Dermis microvascular lymphatic vessel endothelial cell (primary cell): ENCODE measurements around the gene WHRN. TPM values are rescaled to one million over a fixed set of nuclear protein-coding genes. Genes with fewer than 3 reads are reported as not detected.

ENCODE experiments used
- DNase-seq, 2 donors: peaks; one replicate each; pipeline versions ENCODE4 v3.0.0 to v3.0.0-alpha.2; 2010; ENCODE audit warnings: low read depth in 2 of 2
- total RNA-seq: library from RNA; depleted of rRNA; stranded (reverse); fragments of >200 nt; gene quantifications from 2 replicates; pipeline ENCODE4 v1.2.1, GENCODE V29; 2014

WHRN gene
- total RNA-seq = 0.13 TPM in 2 replicates

DNA sequence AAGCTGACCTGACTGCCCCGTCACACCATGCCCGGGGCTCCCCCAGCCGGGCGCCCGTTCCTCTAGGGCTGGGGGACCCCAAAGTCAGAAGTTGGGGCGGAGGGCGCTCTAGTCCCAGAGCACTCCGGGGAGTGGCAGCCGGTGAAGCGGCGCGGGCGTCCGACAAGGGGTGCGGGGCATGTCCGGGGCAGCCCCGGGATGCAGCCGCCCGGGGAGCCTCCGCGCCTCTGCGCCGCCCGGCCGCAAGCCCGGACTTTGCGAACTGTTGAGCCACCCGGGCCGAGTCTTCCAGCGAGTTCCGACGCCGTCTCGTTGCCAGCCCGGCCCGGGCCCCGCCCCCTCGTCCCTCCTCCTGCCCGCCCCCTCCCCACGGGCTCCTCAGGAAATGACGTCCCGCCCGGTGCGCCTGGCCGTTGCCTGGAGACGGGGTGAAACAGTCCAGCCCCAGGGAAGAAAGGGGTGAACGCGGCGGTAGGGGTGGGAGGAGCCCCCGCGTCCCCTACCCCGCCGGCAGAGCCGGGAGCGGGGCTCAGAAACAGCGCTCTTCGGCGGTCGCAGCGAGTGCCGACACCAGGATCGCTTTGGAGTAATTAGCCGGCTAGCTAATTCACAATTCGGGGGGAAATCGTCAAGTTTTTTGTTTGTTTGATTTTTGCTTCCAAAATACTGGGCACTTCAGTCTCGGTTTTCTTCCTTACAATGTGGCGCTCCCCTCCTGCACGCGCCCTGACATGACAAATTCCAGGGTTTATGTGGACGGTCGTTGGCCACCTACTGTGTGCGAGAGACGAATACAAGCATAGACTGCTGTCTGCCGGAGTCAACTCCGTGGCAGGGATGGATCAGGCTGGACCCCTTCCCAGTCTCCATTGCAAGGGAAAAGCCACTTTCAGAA is at the start of gene WHRN:
Gene WHRN (minus strand): TSS at position 287 of the 895 bp plus-strand sequence. CDS start 672 bp downstream, outside the sequence.
- peak; percentile 73 to 93 for DNase-seq

DNA sequence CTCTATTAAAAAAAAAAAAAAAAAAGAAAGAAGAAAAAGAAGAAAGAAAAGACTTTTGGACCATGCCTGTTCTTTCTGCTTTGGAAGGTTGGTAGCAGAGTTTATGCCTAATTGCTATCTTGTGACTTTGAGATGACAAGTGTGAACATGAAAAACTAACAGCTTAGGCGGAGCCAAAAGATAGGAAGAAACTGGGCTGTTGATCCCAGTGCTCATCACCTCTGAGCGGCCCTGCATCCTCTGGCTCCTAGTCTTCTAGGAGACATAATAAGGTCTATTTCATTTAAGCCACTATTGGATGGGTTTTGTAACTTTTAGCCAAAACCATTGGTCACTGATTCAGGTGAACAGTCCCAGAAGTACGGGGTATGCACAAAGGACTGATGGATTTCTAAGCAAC is 47.9 kb upstream of the WHRN start:
- no peak for DNase-seq

DNA sequence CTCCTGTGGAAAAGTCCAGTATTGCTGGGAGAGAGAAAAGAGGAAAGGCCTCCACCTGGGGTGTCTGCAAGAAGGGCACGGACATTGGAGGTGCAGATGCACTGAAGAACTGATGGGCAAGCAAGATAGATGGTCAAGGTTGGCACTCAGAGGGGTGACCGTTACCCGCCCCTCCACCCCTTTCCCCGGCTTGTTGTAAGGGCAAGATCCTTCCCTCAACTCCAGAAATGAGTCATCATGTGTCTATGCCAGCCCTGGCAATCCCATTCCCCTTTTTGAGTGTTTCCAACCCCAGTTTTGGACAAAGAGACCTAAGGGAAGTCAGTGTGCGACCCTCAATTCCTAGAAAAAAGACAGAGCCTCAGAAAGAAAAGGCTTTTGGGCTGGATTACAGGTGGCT is 47.4 kb upstream of the WHRN start:
- DNase-seq = peak in 1 of 2 donors; percentile 17

DNA sequence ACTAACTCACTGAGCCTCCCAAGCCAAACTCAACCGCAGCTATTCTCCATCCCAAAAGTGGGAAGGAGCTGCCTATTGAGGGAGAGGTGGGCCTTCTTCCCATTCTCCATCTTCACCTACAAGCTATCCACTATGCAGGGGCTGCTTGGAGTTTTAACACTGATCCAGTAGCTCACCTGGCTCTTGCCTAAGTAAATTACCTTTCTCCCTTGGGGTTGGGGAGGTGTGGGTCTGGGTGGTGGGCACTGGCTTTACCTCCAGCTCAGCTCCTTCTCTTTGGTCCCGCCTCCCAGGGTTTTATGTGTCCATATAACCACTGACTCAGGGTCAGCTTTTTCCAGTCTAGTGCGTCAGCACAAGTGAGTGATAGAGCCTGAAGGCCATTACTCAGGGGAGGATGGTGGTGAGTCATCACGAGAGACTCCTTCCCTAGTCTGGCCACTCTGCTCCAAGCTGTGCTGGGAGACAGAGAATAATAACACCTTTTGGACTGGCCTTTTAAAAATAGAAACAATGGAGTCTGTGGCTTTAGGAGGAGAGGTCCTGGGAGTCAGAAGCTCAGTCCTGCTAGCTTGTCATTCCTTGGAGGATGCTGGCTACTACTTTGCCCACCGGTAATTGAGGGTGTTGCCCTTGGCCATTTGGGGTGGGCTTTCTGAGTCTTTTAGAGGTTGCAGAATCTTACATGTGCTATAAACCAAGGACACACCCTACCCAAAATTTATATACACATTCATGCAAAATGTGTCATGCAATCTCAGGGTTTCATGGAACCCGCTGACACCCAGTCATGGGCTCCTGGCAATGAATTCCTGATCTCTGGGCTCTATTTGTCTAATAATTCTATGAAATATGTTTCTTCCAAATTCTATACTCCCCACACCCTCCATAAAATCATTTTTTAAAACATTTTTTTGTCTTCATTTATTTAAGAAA is 46.7 kb upstream of the WHRN start:
- DNase-seq = peak in 1 of 2 donors; percentile 94

DNA sequence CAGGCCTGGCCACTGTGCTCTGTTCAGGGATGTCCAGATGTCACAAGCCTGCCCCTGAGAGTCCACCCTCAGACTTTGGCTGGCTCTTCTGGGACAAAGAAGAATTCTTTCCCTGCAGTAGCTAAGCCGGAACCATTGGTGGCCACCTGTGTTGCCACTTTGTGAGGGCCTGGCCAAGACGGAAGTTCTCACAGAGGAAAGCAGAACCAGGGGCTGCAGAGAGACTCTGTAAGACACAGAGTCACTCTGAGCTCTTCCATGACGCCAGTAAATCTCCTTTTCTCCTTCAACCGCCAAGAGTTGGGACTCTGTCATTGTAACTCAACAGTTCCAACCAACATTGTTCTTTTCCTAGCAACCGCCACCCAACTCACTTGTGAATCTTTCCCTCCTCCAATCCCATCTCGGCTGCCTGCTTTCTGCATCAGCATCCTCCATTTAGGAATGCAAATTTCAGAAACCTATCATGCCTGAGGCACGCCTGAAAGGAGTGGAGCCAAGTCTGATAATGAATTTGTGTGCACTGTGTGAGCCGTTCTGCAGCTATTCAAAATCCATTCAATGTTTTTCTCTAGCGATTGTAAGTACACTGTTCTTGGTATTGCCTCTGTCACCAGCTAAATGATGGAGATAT is 44.5 kb upstream of the WHRN start:
- no peak for DNase-seq

DNA sequence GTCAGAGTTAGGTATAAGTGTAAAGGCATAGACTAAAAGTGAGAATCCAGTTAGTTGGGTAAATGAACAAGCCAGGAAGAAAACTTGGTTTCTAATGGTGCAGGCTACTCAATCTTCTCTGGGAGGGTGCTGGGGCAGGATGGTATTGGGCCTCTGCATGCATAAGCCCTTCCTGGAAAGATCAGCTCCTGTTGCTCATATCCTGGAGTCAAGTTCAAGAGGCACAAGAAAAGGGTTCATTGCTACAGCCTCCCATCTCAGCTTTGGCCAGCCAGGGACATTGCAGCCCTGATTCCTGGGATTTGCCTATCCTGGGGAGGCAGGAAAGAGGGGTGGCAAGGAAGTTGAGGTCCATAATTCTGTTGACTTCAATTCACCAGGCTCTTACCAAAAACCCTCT is 41.6 kb upstream of the WHRN start:
- peak in 1 of 2 donors; percentile 26 for DNase-seq

DNA sequence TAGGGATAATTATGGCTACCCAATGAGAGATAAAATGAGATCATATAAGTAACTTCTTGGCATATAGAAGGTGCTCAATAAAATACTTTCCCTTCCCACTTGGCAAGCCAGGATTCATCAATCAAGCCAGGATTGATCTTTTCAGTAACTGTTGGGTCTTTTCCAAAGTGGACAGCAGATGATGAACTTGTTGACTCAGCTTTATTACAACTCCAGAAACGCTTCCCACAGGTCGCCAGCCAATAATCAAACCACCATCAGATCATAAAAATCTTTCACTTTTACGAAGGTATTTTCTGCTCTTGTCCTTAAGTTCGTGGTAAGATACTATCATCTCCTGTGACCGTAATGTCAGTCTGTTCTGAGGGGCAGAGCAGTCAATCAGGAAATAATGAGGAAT is 39.8 kb upstream of the WHRN start:
- DNase-seq = no peak

DNA sequence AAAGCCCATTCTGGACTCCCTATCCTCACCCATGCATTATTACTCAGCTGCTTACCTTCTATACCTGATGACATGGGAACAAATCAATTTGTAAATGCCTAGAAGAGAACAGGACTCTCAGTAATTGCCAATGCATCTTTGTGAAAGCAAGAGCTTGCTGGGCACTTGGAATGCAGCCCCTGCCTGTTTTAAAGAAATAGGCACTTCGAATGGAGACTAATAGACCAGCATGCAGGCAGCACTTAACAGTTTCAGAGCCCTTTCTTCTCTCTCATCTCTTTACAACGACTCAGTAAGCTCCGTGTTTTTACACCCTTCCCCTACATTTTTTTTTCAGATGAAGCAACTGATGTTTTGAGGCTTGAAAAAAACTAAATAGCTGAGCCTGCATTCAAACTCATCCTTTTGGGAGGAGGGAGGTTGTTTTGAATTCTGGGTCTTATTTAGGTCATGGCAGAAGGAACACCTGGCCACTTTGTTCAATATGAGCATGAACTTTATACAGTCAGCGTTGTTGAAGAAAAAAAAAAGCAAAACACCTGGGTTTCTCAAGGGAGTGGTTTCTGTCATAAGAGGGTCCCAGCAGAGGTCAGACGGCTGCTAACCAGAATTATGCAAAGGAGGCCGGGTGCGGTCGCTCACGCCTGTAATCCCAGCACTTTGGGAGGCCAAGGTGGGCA is 34.6 kb upstream of the WHRN start:
- no peak for DNase-seq

DNA sequence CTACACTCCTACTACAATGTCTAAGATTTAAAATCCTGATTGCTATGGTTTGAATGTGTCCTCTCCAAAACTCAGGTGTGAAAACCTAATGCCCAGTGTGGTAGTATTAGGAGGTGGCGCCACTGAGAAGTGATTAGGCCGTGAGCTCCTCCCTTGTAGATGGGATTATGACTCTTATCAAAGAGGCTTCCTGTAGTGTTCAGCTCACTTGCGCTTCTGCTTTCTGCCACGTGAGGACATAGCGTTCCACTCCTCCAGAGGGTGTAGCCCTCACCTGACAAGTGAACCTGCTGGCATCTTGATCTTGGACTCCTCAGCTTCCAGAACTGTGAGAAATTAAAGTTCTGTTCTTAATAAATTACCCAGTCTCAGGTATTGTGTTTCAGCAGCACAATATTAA is 33.0 kb upstream of the WHRN start:
- DNase-seq = peak in 1 of 2 donors; percentile 16

DNA sequence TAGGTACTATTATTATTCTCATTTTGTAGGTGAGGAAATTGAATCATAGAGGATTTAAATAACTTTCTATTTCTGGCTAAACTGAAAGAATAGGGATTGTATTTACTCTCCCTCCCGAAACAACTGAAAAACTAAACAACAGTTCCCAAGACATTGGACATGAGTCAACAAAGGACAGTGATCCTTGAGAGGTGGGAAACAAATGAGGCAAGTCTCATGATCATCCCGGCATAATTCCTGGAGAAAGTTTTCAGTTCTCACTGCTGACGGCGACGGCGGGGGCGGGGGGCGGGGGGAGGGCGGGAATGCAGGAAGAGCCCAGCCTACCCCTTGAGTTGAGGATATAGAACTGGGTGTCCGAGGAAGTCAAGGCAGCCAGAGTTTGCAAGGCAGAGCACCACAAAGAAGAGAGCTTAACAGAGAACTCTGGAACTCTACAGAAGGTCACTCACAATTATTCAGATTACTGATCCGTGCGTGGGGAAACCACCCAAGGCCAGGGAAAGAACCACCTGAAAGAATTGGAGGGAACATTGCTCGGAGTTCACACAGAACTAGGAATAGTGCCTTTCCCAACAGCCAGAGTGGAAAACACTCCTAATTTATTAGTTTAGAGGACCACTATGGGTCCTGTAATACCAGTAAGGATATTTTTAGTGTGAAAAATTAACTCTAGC is 27.4 kb upstream of the WHRN start:
- DNase-seq = peak in 1 of 2 donors; percentile 10

DNA sequence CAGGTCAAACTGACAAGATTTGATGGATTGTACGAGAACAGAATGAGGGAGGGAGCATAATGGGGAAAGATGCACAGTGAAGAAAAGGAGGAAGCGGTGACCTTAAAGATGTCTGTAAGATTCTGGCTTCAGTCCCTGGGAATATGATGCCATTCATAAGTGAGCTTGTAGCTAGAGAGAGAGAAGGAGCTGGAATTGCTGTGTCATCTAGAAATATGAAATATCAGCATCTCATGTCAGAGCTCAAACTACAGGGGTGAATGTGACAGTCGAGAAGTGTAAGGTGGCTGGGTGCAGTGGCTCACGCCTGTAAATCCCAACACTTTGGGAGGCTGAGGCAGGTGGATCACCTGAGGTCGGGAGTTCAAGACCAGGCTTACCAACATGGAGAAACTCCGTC is 24.0 kb upstream of the WHRN start:
- DNase-seq = no peak

DNA sequence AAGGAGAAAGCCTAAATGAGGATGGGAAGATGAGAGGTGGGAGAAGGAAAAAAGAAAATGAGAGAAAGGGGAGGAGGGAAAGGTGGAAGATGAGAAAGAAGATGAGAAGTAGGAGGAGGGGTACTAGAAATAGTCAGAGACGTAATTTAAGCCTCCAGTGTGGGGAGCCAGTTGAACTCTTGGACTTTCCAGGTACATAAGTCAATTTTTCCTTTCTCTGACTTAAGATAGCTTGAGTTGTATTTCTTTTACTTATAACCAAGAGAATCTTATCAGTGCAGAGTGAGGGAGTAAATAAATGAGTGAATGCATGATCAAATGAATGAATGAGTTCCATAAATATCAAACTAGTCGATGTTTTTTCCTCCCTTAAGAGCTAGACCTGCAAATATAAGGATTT is 21.5 kb upstream of the WHRN start:
- no peak for DNase-seq

DNA sequence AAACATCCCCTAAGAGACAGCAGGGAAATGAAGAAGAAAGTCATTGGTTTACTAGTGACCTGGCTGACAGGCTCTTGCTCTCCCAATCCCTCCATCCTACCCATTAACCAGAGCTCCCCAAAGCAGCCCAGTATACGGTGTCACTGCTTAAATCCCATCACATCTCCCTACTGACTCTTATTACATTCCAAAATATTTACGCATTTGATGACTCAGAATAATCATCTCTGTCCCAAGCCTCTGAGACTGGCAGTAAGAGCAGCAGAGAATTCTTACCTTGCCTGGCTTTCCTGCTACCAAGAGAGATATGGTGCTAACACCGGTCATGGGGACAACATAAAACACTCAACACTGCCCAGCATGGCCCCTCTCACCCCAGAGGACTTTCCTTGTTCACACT is 20.2 kb upstream of the WHRN start:
- no peak for DNase-seq

DNA sequence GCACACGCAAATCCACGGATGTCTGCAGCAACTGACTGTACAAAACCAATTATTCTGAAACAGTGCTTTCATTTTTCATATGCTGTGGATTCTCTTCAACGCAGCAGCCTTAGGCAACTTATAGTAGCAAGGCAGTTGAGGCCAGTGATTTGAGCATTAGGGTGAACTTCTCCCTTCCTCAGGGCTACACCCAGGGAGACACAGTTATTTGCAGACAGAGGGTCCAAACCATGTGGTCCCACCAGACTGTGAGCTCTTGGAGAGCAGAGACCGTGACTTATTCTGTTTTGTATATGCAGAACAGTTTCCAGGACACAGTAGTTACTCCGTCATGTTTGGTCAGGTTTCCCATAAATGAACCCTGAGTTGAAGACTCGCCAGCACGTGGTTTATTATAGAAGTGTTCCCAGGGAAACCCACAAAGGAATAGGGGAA is 19.0 kb upstream of the WHRN start:
- DNase-seq = no peak

DNA sequence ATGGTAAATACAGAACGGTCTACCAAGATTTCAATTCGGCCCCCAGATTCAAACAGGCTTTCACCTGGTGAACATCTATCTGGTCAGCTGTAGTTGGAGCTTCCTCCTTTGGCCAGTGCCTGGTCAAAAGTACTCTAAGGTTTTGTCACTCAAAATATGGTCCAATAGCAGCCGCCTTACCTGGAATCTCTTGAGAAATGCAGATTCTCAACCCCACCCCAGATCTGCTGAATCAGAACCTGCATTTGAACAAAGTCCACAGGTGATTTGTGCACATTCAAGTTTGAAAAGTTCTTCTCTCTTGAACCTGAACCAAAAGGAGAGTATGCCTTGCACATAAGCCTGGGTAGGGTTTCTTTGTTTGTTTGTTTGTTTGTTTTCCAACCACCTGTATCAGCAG is 17.6 kb upstream of the WHRN start:
- DNase-seq = no peak

DNA sequence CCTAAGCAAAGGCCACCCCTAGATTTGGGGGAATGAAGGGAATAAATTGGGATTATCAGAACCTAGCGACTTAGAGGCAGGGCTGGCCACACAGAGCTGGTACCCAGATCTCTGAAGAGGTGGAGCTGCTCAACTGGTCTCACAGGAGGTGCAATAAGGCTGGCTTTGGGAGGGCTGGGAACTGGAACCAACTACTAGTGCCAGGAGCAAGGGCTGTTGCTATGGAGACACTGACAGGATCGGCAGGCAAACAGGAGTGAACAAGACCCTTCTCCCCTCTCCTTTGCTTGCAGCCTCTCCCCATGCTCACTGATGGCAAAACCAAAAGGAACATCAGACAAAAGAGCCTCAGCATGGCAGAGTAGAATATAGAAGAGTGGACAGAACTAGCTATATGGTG is 17.0 kb upstream of the WHRN start:
- DNase-seq = no peak

DNA sequence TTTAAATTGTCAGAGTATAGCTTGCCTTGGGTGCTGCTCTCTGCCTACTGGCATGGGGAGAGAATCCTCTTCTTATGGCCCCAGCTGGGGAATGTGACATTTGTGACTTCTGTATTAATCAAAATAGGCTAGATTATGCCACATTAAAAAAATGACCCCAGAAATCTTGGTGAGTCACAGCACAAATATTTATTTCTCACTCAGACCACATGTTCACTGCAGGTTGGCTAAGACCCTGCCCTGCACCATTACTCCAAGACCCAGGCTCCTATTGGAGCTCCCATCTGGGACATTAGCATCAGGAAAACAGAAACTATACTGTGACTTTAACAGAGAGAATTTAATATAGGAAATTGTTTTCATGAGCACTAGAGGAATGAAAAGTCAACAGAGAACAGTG is 16.6 kb upstream of the WHRN start:
- DNase-seq = no peak

DNA sequence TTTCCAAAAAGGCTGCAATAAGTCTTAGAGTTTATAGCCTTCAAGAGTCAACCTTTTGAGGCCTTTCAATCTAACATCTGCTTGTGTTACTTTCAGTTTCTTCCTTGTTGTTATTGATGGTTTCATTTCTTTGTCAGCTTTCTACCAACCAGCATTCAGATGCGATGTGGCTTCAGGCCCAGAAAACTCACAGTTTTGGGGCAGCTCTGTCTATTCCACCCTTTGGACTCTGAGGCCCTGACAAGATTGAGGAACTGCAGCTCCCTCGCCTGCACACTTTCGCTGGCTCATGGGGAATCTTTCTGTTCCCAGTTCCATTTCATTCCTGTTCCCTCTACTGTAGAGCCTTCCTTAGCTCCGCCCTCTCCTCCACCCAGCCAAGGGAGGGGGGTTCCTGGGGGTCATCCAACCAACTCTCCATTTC is 13.3 kb upstream of the WHRN start:
- no peak for DNase-seq

DNA sequence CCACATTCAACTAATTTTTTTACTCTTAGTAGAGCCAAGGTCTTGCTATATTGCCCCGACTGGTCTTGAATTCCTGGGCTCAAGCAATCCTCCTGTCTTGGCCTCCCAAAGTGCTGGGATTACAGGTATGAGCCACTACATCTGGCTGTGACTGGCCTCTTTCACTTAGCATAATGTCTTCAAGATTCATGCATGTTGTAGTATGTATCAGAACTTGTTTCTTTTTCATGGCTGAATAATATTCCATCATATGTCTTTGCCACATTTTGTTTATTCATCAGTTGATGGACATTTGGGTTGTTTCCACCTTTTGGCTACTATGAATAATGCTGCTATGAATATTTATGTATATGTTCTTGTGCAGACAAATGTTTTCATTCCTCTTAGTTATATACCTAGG is 12.8 kb upstream of the WHRN start:
- no peak for DNase-seq

DNA sequence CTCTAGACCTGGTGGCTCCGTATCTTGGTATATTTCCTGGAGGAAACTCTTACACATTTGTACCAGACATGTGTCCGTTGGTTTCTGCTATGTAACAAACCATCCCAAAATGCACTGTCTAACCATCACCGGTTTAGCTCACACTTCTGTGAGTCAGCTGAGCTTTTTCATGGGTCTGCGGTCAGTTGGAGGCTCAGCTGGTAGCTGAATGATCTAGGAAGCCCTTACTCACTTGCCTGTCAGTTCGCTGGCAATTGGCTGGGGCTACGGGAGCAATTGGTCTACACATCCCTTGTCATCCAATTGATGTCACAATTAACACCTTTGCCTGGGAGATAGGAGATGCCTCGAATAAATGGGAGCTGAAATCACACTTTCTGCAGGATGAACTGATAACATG is 11.6 kb upstream of the WHRN start:
- DNase-seq = peak in 1 of 2 donors; percentile 45

DNA sequence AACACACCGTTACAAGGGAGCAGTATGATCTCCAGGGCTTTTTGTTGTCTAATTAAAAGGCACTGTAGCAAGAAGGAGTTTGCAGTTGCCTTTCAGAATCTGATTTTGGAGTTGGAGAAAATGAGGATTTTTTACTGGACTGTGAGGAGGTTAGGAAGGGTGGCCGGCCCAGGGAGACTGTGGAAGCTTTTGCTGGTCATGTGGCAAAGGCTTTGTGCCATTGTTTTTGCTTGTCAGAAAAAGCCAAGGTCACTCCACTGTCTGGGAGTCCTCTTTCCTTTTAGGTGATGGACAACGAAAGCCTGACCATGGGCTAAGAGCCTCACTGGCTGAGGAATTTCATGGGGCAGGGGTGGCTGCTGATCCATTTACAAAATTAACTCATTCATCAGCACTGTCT is 10.3 kb upstream of the WHRN start:
- no peak for DNase-seq
